ENCODE data around the gene POLRMT. TPM values are rescaled to one million over a fixed set of nuclear protein-coding genes. Genes with fewer than 3 reads are reported as not detected.
"Not testable (repeated sequence)": the region's sequence is repeated elsewhere in the genome, so short reads cannot be mapped to it uniquely, and the experiment has no call there.

Gene POLRMT
- total and polyA plus RNA-seq, 9 donors = 13.5 to 52.3 (median 40.6) TPM

DNA sequence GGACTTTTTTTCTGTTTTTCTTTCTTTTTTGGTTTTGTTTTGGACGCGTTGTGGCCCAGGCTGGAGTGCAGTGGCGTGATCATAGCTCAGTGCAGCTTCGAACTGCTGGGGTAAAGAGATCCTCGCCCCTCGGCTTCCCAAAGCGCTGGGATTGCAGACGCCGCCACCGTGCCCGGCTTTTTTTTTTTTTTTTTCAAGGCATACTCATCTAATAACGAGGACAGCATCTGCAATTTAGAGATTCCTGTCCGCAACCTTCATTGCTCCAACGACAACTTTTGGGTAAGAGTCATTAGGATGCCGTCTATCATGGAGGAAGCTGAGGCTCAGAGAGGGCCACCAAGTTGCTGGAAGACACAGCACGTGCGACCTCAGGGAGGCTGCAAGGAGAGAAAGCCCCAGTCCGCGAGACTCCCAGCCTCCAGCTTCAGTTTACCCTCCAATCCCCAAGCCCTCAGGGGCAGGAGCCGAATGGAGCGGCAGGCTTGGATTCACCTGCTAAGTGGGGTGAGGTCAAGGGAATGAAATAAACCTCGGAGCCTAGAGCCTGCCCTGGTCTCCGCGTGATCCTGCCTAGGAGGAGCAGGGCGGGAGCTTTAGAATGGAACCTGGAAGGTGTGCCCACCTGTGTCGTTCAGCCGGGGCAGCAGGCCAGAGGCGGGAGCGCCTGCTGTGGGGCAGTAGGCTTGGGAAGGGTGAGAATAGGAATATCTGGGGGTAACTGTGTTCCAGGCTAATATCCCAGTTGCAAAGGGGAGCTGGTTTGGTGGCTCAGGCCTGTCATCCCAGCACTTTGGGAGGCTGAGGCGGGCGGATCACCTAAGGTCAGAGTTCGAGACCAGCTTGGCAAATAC lies 676 bp upstream of the POLRMT start:
- H3K36me3 ChIP-seq = no peaks in the 10 kb centered on the region
- no peak overlapping the region for H3K27ac ChIP-seq
- H3K4me3 ChIP-seq = peak overlapping the region; percentile 90
- intact Hi-C loops (cut with DNase I) = no loop called here
- H3K4me1 ChIP-seq (ENCODE audit: insufficient read depth) = peaks cover 18% of the 10 kb centered on the region
- no peak for TF ChIP-seq POLR2A (IDR thresholded peaks at IDR 0.05)
- WGBS, 3 donors = 18 to 22% (median 20%) methylated on average over 32 of the region's 32 CpGs
- no peaks in the 10 kb centered on the region for H3K9me3 ChIP-seq
- no peak for DNase-seq
- H3K27me3 ChIP-seq = no peaks in the 10 kb centered on the region

DNA sequence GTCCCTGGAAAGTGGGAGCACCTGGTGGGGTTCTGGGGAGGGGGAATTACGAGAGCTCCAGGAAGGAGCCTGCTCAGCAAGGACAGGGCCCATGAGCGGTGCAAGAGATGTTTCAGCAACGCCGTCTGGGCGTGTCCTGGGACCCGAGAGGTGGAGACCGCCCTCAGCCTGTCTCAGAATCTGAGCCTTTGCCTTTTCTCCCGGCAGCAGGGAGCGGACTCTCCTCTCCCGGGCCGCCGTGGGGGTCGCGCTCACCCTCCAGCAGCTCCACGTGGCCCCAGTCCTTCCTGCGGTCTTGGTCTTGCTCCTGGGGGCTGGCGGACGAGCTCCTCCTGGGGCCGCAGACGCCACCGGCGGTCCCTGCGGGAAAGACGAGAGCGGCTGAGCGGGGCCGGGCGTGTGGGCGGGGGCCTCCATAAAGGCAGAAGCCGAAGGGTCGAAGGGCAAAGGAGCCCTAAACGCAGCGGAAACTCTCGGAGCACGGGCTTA lies 714 bp downstream of the POLRMT start:
- TF ChIP-seq POLR2A (IDR thresholded peaks at IDR 0.05) (no peak), EP300 (IDR thresholded peaks at IDR 0.05) (no peak)
- TF ChIP-seq, protein P1, sequence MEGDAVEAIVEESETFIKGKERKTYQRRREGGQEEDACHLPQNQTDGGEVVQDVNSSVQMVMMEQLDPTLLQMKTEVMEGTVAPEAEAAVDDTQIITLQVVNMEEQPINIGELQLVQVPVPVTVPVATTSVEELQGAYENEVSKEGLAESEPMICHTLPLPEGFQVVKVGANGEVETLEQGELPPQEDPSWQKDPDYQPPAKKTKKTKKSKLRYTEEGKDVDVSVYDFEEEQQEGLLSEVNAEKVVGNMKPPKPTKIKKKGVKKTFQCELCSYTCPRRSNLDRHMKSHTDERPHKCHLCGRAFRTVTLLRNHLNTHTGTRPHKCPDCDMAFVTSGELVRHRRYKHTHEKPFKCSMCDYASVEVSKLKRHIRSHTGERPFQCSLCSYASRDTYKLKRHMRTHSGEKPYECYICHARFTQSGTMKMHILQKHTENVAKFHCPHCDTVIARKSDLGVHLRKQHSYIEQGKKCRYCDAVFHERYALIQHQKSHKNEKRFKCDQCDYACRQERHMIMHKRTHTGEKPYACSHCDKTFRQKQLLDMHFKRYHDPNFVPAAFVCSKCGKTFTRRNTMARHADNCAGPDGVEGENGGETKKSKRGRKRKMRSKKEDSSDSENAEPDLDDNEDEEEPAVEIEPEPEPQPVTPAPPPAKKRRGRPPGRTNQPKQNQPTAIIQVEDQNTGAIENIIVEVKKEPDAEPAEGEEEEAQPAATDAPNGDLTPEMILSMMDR (IDR thresholded peaks at IDR 0.05) = no peak
- Histone ChIP-seq H3K27ac (no peak overlapping the region), H3K4me3 (peak overlapping the region; percentile 90), H3K4me1 (ENCODE audit: insufficient read depth) (peaks cover 12% of the 10 kb centered on the region), H3K36me3 (no peaks in the 10 kb centered on the region), H3K27me3 (no peaks in the 10 kb centered on the region), H3K9me3 (no peaks in the 10 kb centered on the region)
- 2% methylated on average over 35 of the region's 35 CpGs for WGBS, 3 donors
- DNase-seq = no peak
- intact Hi-C loops (cut with DNase I) = no loop called here

DNA sequence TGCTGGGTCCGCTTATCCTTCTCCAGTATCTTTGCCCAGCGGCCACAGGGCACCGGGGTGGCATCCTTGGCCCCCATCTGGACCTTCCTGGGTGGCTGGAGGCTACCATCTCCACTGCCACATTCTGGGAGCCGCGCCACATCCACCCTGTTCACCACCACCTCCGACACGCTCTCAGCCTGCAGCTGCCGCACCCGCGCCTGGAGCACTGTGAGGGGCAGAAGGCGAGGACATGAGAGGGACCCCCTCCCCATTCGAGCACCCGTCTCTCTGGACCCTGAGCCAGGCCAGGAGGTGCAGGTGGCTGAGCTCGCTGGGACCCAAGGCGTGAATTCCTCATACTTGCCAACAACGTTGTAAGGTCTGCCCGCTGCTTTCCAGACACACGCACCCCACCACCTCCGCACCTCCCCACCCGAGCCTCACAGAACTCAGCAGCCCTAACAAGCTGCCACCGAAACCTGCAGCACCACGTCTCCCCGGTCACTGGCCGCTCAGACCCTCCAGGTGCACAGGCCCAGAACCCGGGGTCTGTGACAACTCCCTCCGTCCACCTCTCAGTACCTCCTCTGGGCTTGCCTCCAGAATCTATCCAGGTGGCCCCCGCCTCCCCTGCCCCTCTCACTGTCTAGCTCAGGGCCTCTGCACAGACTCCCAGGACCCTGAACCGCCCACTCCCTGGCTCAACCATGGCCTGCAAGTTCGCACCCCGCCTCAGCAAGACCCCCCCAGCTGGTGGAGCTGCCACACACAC lies 3.2 kb downstream of the POLRMT start:
- 87 to 91% (median 89%) methylated on average over 30 of the region's 30 CpGs for WGBS, 3 donors
- Histone ChIP-seq H3K27me3 (no peaks in the 10 kb centered on the region), H3K4me1 (ENCODE audit: insufficient read depth) (peaks cover 12% of the 10 kb centered on the region), H3K27ac (no peak overlapping the region), H3K4me3 (no peak overlapping the region), H3K9me3 (no peaks in the 10 kb centered on the region), H3K36me3 (no peaks in the 10 kb centered on the region)
- intact Hi-C loops (cut with DNase I) = loop anchor here in 1 of 4 donors (10.0 kb wide), 1 partner anchor 95 kb away; the partner anchor contains the start of gene CDC34
- DNase-seq = peak in 1 of 5 donors; percentile 32
- no peak for TF ChIP-seq POLR2A (IDR thresholded peaks at IDR 0.05)
- TF ChIP-seq, protein P1 (IDR thresholded peaks at IDR 0.05) = no peak
- TF ChIP-seq EP300 (IDR thresholded peaks at IDR 0.05) = no peak

DNA sequence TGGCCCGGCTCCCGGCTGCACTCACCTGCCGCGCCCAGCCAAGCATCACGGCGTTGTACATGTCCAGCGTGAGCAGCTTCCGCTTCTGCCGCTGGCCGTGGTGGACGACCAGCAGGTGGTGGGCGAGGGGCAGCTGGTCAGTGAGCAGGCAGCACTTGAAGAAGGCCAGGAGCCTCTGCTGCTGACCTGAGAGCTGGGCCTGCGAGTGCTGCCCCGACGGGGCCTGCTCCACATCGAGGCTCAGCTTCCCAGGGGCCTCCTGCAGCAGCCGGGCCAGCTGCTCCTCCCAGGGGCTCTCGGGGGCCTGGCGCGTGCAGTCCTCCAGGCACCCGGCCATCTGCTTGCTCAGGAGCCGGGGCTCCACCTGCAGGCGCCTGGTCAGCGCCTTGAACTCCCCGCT lies 3.8 kb downstream of the POLRMT start:
- DNase-seq, H3K27ac ChIP-seq, H3K27me3 ChIP-seq, H3K4me3 ChIP-seq, H3K36me3 ChIP-seq, H3K9me3 ChIP-seq: not testable (repeated sequence)
- 57 to 61% (median 58%) methylated on average over 25 of the region's 25 CpGs for WGBS, 3 donors
- intact Hi-C loops (cut with DNase I) = loop anchor here in 1 of 4 donors (10.0 kb wide), 1 partner anchor 95 kb away; the partner anchor contains the start of gene CDC34
- peaks cover 12% of the 10 kb centered on the region for H3K4me1 ChIP-seq (ENCODE audit: insufficient read depth)

DNA sequence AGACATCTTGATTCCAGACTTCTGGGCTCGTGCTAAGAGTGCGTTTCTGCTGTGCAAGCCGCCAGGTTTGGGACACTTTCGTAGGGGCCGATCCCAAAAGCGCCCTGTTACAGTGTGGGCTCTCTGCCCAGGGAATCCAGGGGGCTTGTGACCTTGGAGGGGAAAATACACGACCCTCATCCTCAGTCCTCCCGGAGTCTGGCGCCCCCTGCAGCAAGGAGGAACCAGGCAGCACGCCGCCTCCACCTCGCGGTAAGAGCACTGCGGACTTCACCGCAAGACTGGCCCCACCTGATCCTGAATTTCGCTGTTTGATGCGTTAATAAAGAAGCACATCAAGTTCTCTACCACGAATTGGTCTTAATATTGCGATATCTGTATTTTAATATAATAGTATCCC lies 5.2 kb downstream of the POLRMT start:
- no peak overlapping the region for H3K4me3 ChIP-seq
- intact Hi-C loops (cut with DNase I) = loop anchor here in 1 of 4 donors (10.0 kb wide), 1 partner anchor 93 kb away; the partner anchor contains the start of gene CDC34
- no peaks in the 10 kb centered on the region for H3K36me3 ChIP-seq
- H3K27ac ChIP-seq = no peak overlapping the region
- H3K27me3 ChIP-seq = no peaks in the 10 kb centered on the region
- WGBS, 3 donors = 83 to 86% (median 83%) methylated on average over 18 to 19 of the region's 19 CpGs
- peaks cover 5% of the 10 kb centered on the region for H3K4me1 ChIP-seq (ENCODE audit: insufficient read depth)
- no peak for DNase-seq
- no peaks in the 10 kb centered on the region for H3K9me3 ChIP-seq
- no peak for TF ChIP-seq EP300 (IDR thresholded peaks at IDR 0.05)
- no peak for TF ChIP-seq POLR2A (IDR thresholded peaks at IDR 0.05)
- TF ChIP-seq, protein P1 (IDR thresholded peaks at IDR 0.05) = no peak

DNA sequence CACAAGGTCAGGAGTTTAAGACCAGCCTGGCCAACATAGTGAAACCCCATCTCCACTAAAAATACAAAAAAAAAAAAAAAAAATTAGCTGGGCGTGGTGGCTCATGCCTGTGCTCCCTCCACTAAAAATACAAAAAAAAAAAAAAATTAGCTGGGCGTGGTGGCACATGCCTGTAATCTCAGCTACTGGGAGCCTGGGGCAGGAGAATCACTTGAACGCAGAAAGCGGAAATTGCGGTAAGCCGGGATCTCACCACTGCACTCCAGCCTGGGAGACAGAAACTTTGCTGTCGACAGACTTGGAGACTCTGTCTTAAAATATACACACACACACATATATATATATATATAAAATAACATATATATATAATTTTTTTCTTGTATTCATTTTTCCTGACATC lies 6.8 kb downstream of the POLRMT start:
- WGBS, 3 donors = 95 to 98% (median 96%) methylated on average over 7 of the region's 7 CpGs
- intact Hi-C loops (cut with DNase I) = loop anchor here in 1 of 4 donors (10.0 kb wide), 1 partner anchor 92 kb away; the partner anchor contains the start of gene CDC34
- H3K9me3 ChIP-seq; H3K27ac ChIP-seq; H3K27me3 ChIP-seq; H3K36me3 ChIP-seq; DNase-seq; H3K4me3 ChIP-seq; H3K4me1 ChIP-seq (ENCODE audit: insufficient read depth): not testable (repeated sequence)
